ENCODE measurements around the gene ITPK1.

Gene ITPK1

DNA sequence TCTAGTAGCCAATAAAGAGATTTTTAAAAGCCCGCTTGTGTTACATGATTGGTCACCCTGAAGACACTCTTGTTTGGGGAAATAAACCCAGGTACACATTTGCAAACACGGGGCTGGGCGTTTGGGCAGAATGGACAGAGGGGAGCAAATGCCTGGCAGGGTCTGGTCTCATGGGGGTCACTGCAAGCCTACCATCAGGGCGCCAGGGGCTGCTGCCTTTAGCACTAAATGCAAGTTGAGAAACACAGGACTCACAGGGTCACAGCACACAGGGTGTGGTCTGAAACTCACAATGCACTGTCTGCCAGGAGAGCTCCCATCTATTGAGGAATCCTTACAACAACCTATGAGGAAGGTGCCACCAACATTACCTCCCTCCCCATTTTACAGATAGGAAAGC, 130.2 kb downstream of the ITPK1 start:
- no peak for DNase-seq
- ATAC-seq (replicated peaks): no peak
- Mint-ChIP-seq H3K9me3 (peaks cover 2 to 9% of the 10 kb centered on the region in 2 donors), H3K4me1 (ENCODE audit: low read depth in 2 of 2) (peaks cover 10 to 28% of the 10 kb centered on the region in 2 donors), H3K36me3 (ENCODE audit: insufficient read depth) (peaks cover 10% of the 10 kb centered on the region), H3K27ac (no peak overlapping the region), H3K27me3 (no peaks in the 10 kb centered on the region), H3K4me3 (no peak overlapping the region)

- no peak overlapping the region for H3K4me3 Mint-ChIP-seq
- peaks cover 10 to 25% of the 10 kb centered on the region in 2 donors for H3K4me1 Mint-ChIP-seq (ENCODE audit: low read depth in 2 of 2)
- no peaks in the 10 kb centered on the region for H3K27me3 Mint-ChIP-seq
- ATAC-seq (replicated peaks): no peak
- H3K36me3 Mint-ChIP-seq (ENCODE audit: insufficient read depth): peaks cover 10% of the 10 kb centered on the region
- no peak overlapping the region for H3K27ac Mint-ChIP-seq
- no peak for DNase-seq
- H3K9me3 Mint-ChIP-seq: peaks cover 2 to 9% of the 10 kb centered on the region in 2 donors
Observed at GRCh38 chr14:92984896-92985295, 130.8 kb downstream of the ITPK1 start.

- peaks cover 5 to 9% of the 10 kb centered on the region in 2 donors for H3K9me3 Mint-ChIP-seq
- H3K4me1 Mint-ChIP-seq (ENCODE audit: low read depth in 2 of 2): peaks cover 10 to 24% of the 10 kb centered on the region in 2 donors
- H3K27ac Mint-ChIP-seq: no peak overlapping the region
- H3K4me3 Mint-ChIP-seq: no peak overlapping the region
- ATAC-seq (replicated peaks) (no peak), DNase-seq (no peak)
- no peaks in the 10 kb centered on the region for H3K27me3 Mint-ChIP-seq
- H3K36me3 Mint-ChIP-seq (ENCODE audit: insufficient read depth): peaks cover 10% of the 10 kb centered on the region
Observed at GRCh38 chr14:92984082-92984788, 131.5 kb downstream of the ITPK1 start.

GRCh38 chr14:92982956-92983355, 132.8 kb downstream of the ITPK1 start:
- Mint-ChIP-seq H3K27me3 (no peaks in the 10 kb centered on the region), H3K9me3 (peaks cover 5 to 9% of the 10 kb centered on the region in 2 donors), H3K4me3 (no peak overlapping the region), H3K36me3 (ENCODE audit: insufficient read depth) (peaks cover 13% of the 10 kb centered on the region), H3K27ac (peak overlapping the region in 1 of 2 donors; percentile 36), H3K4me1 (ENCODE audit: low read depth in 2 of 2) (peaks cover 10 to 21% of the 10 kb centered on the region in 2 donors)
- ATAC-seq (replicated peaks): no peak
- no peak for DNase-seq

GRCh38 chr14:92981726-92982125, 134.0 kb downstream of the ITPK1 start:
- peaks cover 8 to 21% of the 10 kb centered on the region in 2 donors for H3K4me1 Mint-ChIP-seq (ENCODE audit: low read depth in 2 of 2)
- H3K4me3 Mint-ChIP-seq: no peak overlapping the region
- no peak overlapping the region for H3K27ac Mint-ChIP-seq
- H3K27me3 Mint-ChIP-seq: no peaks in the 10 kb centered on the region
- ATAC-seq (replicated peaks): no peak
- peaks cover 15% of the 10 kb centered on the region for H3K36me3 Mint-ChIP-seq (ENCODE audit: insufficient read depth)
- H3K9me3 Mint-ChIP-seq: peaks cover 8 to 15% of the 10 kb centered on the region in 2 donors
- DNase-seq: no peak

DNA sequence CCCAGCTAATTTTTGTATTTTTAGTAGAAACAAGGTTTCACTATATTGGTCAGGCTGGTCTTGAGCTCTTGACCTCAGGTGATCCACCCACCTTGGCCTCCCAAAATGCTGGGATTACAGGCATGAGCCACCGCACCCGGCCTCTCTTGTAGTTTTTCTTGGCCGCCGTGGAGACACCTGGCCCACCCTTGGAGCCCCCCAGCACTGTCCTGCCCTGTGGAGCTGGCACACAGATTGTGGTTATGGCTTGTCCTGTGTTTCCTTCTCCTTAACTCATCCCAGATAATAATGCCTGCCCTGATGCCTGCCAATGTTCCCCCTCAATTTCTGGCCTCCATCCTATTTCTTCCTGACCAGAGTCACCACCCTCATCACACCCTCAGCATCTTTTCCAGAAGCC, 134.9 kb downstream of the ITPK1 start:
- H3K36me3 Mint-ChIP-seq (ENCODE audit: insufficient read depth): peaks cover 15% of the 10 kb centered on the region
- H3K4me3 Mint-ChIP-seq: no peak overlapping the region
- H3K27me3 Mint-ChIP-seq: no peaks in the 10 kb centered on the region
- peak overlapping the region in 1 of 2 donors; percentile 56 for H3K27ac Mint-ChIP-seq
- H3K9me3 Mint-ChIP-seq: peaks cover 8 to 20% of the 10 kb centered on the region in 2 donors
- no peak for ATAC-seq (replicated peaks)
- no peak for DNase-seq
- H3K4me1 Mint-ChIP-seq (ENCODE audit: low read depth in 2 of 2): peaks cover 8 to 17% of the 10 kb centered on the region in 2 donors

- ATAC-seq (replicated peaks) (no peak), DNase-seq (no peak)
- Mint-ChIP-seq H3K36me3 (ENCODE audit: insufficient read depth) (peaks cover 10% of the 10 kb centered on the region), H3K4me3 (no peak overlapping the region), H3K9me3 (peaks cover 8 to 22% of the 10 kb centered on the region in 2 donors), H3K27me3 (no peaks in the 10 kb centered on the region), H3K27ac (no peak overlapping the region), H3K4me1 (ENCODE audit: low read depth in 2 of 2) (peaks cover 8 to 10% of the 10 kb centered on the region in 2 donors)
Observed at GRCh38 chr14:92978229-92979021, 137.3 kb downstream of the ITPK1 start.

DNA sequence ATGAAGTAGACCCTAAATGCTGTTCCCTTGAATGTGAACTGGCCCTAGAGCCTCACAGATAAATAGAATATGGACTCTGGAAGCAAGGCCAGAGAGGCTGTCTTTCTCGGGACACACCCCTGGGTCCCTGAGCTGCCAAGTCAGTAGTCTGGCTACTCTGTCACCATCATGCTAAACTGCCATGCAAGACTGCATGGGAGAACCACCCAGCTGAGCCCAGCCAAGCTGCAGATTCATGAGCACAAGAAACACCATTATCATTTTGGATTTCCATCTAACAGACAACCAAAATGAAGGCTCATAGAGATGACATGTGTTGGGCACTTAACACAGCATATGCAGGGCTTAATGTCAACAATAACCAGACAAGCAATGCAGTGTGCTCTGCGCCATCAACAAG, 139.5 kb downstream of the ITPK1 start:
- Mint-ChIP-seq H3K27me3 (no peaks in the 10 kb centered on the region), H3K9me3 (peaks cover 5 to 16% of the 10 kb centered on the region in 2 donors)
- DNase-seq: no peak

DNA sequence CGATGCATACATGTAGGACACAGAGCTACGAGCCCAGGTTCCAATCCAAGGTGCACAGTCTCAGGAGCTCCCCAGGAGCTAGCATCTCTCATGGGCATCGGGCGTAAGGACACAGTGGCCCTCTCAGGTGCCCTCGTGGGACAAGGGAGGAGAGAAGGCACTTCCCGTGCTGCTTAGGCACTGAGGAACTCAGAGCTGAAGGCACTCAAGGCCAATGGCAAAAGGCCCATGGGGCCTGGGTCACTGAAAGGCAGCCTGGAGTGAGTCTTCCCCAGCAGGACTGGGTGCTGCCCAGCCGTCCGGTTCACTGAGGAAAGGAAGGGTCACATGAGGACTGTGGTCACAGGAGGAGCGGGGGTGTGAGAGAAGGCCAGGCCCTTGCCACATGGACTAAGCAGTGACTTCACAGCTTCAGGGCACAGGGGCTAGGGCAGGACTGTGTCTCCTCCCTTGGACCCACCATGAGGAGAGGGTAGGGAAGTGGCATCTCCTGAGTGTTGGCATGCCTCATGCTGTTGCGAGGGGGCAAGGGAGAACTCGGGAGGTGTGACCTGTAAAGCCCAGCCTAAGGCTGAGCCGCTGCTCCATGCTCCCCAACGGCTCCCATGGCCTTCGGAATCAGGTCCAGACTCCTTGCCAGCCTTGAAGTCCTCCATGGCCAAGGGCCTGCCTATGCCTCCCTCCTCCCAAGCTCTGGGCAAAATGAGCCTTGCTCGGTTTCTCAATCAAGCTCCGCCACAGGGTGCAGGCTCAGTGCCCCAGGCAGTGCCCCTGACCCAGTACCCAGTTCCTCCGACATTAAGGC, 141.0 kb downstream of the ITPK1 start:
- no peak for DNase-seq
- ATAC-seq (replicated peaks): no peak
- Mint-ChIP-seq H3K9me3 (peaks cover 5 to 12% of the 10 kb centered on the region in 2 donors), H3K4me3 (no peak overlapping the region), H3K27me3 (no peaks in the 10 kb centered on the region), H3K4me1 (ENCODE audit: low read depth in 2 of 2) (peaks cover 0 to 8% of the 10 kb centered on the region in 2 donors), H3K36me3 (ENCODE audit: insufficient read depth) (peaks cover 8% of the 10 kb centered on the region), H3K27ac (peak overlapping the region in 1 of 2 donors; percentile 78)

More for the DNA sequence above, 139.5 kb downstream of the ITPK1 start:
- H3K27ac Mint-ChIP-seq: no peak overlapping the region
- H3K36me3 Mint-ChIP-seq (ENCODE audit: insufficient read depth): peaks cover 5% of the 10 kb centered on the region
- no peak for ATAC-seq (replicated peaks)
- H3K4me1 Mint-ChIP-seq (ENCODE audit: low read depth in 2 of 2): peaks cover 3 to 5% of the 10 kb centered on the region in 2 donors
- no peak overlapping the region for H3K4me3 Mint-ChIP-seq

GRCh38 chr14:92973798-92974372, 141.8 kb downstream of the ITPK1 start:
- peak overlapping the region in 1 of 2 donors; percentile 78 for H3K27ac Mint-ChIP-seq
- ATAC-seq (replicated peaks): no peak

GRCh38 chr14:92973261-92973797, 142.4 kb downstream of the ITPK1 start:
- ATAC-seq (replicated peaks) (no peak), DNase-seq (no peak)
- H3K36me3 Mint-ChIP-seq (ENCODE audit: insufficient read depth): peaks cover 5% of the 10 kb centered on the region
- H3K27me3 Mint-ChIP-seq: no peaks in the 10 kb centered on the region
- H3K9me3 Mint-ChIP-seq: peaks cover 3 to 12% of the 10 kb centered on the region in 2 donors
- H3K27ac Mint-ChIP-seq: no peak overlapping the region
- no peak overlapping the region for H3K4me3 Mint-ChIP-seq
- peaks cover 0 to 8% of the 10 kb centered on the region in 2 donors for H3K4me1 Mint-ChIP-seq (ENCODE audit: low read depth in 2 of 2)

More at GRCh38 chr14:92973798-92974372, 141.8 kb downstream of the ITPK1 start:
- Mint-ChIP-seq H3K27me3 (no peaks in the 10 kb centered on the region), H3K4me1 (ENCODE audit: low read depth in 2 of 2) (peaks cover 0 to 8% of the 10 kb centered on the region in 2 donors), H3K36me3 (ENCODE audit: insufficient read depth) (peaks cover 8% of the 10 kb centered on the region), H3K4me3 (no peak overlapping the region), H3K9me3 (peaks cover 3 to 12% of the 10 kb centered on the region in 2 donors)
- DNase-seq: no peak

DNA sequence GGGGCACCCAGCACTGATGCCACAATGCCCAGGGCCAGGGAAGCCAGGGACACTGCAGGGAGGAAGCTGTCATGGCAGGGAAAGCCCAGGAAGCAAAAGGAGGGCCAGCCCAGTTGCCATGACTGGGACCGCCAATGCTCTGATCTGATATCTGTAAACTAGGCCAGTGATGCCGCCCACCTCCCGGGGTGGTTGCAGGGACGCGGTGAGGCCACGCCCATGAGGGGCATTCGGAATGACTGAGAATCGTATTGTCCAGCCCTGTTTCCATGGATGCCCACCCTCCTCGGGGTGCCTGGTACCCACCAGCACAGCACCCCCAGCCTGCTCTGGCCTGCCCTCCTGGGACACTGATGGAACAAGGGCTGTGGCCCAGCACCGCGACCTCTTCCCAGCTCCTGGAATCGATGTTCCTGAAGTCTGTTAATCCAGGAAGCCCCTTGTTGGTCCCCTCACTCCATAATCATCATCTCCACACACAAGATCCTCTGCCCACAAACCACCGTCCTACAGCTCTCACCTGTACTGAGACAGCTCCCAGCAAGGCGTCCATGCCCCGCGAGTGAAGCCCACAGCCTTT, 144.0 kb downstream of the ITPK1 start:
- DNase-seq: no peak
- ATAC-seq (replicated peaks): no peak
- peaks cover 0 to 8% of the 10 kb centered on the region in 2 donors for H3K4me1 Mint-ChIP-seq (ENCODE audit: low read depth in 2 of 2)
- no peak overlapping the region for H3K4me3 Mint-ChIP-seq
- peaks cover 0 to 13% of the 10 kb centered on the region in 2 donors for H3K9me3 Mint-ChIP-seq
- H3K27me3 Mint-ChIP-seq: no peaks in the 10 kb centered on the region
- peak overlapping the region in 1 of 2 donors; percentile 36 for H3K27ac Mint-ChIP-seq
- peaks cover 3% of the 10 kb centered on the region for H3K36me3 Mint-ChIP-seq (ENCODE audit: insufficient read depth)
